Hepatocyte (in vitro differentiated cells): ENCODE results near the gene FAM174C. TPM values are rescaled to one million over a fixed set of nuclear protein-coding genes. Genes with fewer than 3 reads are reported as not detected.

ENCODE experiments used
- DNase-seq: peaks from one replicate; pipeline ENCODE4 v3.0.0-alpha.2; 2016; ENCODE audit warnings: low spot score
- H2AFZ ChIP-seq: fragments of 200-600 bp; sonication (generic); 2 replicates; pipeline ENCODE4 v1.6.0; 2016; ENCODE audit warnings: antibody characterized with exemption, mild to moderate bottlenecking
- H3K27ac ChIP-seq: fragments of 200-600 bp; sonication (generic); 2 replicates; pipeline ENCODE4 v1.5.1; 2016; ENCODE audit warnings: mild to moderate bottlenecking
- H3K27me3 ChIP-seq: fragments of 200-600 bp; sonication (generic); 2 replicates; pipeline ENCODE4 v1.6.1; 2016
- H3K36me3 ChIP-seq: fragments of 200-600 bp; sonication (generic); replicated peaks from 2 replicates; pipeline ENCODE4 v1.5.1; 2016; ENCODE audit warnings: low read depth; ENCODE audit not compliant: insufficient read depth
- H3K4me1 ChIP-seq: fragments of 200-600 bp; sonication (generic); 2 replicates; pipeline ENCODE4 v1.5.1; 2016; ENCODE audit warnings: mild to moderate bottlenecking, moderate library complexity; ENCODE audit not compliant: insufficient read depth
- H3K4me2 ChIP-seq: fragments of 200-600 bp; sonication (generic); 2 replicates; pipeline ENCODE4 v1.6.0; 2016
- H3K4me3 ChIP-seq: fragments of 200-600 bp; sonication (generic); 2 replicates; pipeline ENCODE4 v1.5.1; 2016; ENCODE audit warnings: mild to moderate bottlenecking
- H3K79me2 ChIP-seq: fragments of 200-600 bp; sonication (generic); 2 replicates; pipeline ENCODE4 v1.6.0; 2017; ENCODE audit warnings: mild to moderate bottlenecking
- H3K9me2 ChIP-seq: fragments of 200-600 bp; sonication (generic); replicated peaks from 2 replicates; pipeline ENCODE4 v1.6.0; 2017; ENCODE audit warnings: mild to moderate bottlenecking; ENCODE audit not compliant: insufficient read depth
- H3K9me3 ChIP-seq: fragments of 200-600 bp; sonication (generic); 2 replicates; pipeline ENCODE4 v1.5.1; 2016; ENCODE audit warnings: low read depth, mild to moderate bottlenecking
- H4K20me1 ChIP-seq: fragments of 200-600 bp; sonication (generic); 2 replicates; pipeline ENCODE4 v1.6.0; 2016; ENCODE audit warnings: mild to moderate bottlenecking; ENCODE audit not compliant: insufficient read depth, poor library complexity, severe bottlenecking
- EZH2 ChIP-seq: fragments of 200-600 bp; sonication (generic); IDR thresholded peaks from 2 replicates; pipeline ENCODE4 v1.6.1; 2016; ENCODE audit warnings: antibody characterized with exemption, mild to moderate bottlenecking, borderline replicate concordance
- EZH2phosphoT487 ChIP-seq: fragments of 200-600 bp; sonication (generic); IDR thresholded peaks from one replicate; pipeline ENCODE4 v1.6.1; 2018; ENCODE audit warnings: antibody characterized with exemption, mild to moderate bottlenecking, low read depth, moderate library complexity; ENCODE audit not compliant: unreplicated experiment, severe bottlenecking
- WGBS: methylation state at CpG from one replicate; pipeline ENCODE4 v1.1.6; 2016; ENCODE audit warnings: low lambda C conversion rate; ENCODE audit errors: missing lambda C conversion rate; 5-methylcytosine and 5-hydroxymethylcytosine counted together
- polyA plus RNA-seq: library from polyadenylated mRNA; unstranded; fragments of >200 nt; fragmentation: Nextera tagmentation; extraction: Ambion mirVana; gene quantifications from 2 replicates; pipeline ENCODE4 v1.2.1, GENCODE V29; 2016
- total RNA-seq: library from RNA; depleted of rRNA; stranded (reverse); fragments of >200 nt; gene quantifications from 2 replicates; pipeline ENCODE4 v1.2.3, GENCODE V29; 2014
- TF ChIP-seq, protein P1 (sequence below): fragments of 200-600 bp; sonication (generic); IDR thresholded peaks from 2 replicates; pipeline ENCODE4 v1.5.1; 2016; ENCODE audit warnings: antibody characterized with exemption, mild to moderate bottlenecking; ENCODE audit not compliant: poor library complexity

FAM174C gene
- total and polyA plus RNA-seq, 2 experiments from 2014 or later: 25.5 to 79.9 TPM

DNA sequence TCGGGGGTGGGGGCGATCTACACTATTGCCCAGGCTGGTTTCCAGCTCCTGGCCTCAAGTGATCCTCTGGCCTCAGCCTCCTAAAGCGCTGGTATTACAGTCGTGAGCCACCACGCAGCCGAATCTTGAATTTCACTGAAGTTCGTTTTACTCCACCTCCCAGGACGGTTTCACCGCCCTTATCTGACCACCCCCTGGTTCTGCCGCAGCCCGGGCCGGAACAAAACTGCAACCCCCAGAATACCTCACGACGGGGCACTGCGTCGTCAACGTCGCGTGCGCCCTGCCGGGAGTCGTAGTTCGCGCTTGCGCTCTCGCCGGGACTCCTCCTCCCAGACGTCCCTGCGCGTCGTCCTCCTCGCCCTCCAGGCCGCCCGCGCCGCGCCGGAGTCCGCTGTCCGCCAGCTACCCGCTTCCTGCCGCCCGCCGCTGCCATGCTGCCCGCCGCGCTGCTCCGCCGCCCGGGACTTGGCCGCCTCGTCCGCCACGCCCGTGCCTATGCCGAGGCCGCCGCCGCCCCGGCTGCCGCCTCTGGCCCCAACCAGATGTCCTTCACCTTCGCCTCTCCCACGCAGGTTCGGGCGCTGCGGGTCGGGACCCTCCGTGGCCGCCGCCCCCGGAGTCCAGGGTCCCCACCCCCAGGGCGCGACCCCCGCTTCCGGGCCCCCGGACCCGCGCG is 33.8 kb upstream of the FAM174C start, which contains the start of gene ATP5F1D:
TSS of gene ATP5F1D (plus strand) at position 335 of the 679 bp plus-strand sequence. CDS start at position 435, 100 bp downstream.
- Histone ChIP-seq H4K20me1 (no peaks in the 10 kb centered on the region), H2AFZ (peak within 1 kb of the TSS; percentile 57), H3K4me1 (peaks cover 45% of the 10 kb centered on the region), H3K36me3 (no peaks in the 10 kb centered on the region), H3K27me3 (no peaks in the 10 kb centered on the region), H3K79me2 (peaks cover 21% of the 10 kb centered on the region), H3K27ac (peak within 1 kb of the TSS; percentile 53), H3K9me2 (no peaks in the 10 kb centered on the region), H3K4me2 (peak within 1 kb of the TSS; percentile 97), H3K9me3 (no peaks in the 10 kb centered on the region), H3K4me3 (peak within 1 kb of the TSS; percentile 74)
- 2% methylated on average over 45 of the region's 79 CpGs for WGBS
- DNase-seq: peak; percentile 98
- no peak for TF ChIP-seq EZH2
- TF ChIP-seq, protein P1, sequence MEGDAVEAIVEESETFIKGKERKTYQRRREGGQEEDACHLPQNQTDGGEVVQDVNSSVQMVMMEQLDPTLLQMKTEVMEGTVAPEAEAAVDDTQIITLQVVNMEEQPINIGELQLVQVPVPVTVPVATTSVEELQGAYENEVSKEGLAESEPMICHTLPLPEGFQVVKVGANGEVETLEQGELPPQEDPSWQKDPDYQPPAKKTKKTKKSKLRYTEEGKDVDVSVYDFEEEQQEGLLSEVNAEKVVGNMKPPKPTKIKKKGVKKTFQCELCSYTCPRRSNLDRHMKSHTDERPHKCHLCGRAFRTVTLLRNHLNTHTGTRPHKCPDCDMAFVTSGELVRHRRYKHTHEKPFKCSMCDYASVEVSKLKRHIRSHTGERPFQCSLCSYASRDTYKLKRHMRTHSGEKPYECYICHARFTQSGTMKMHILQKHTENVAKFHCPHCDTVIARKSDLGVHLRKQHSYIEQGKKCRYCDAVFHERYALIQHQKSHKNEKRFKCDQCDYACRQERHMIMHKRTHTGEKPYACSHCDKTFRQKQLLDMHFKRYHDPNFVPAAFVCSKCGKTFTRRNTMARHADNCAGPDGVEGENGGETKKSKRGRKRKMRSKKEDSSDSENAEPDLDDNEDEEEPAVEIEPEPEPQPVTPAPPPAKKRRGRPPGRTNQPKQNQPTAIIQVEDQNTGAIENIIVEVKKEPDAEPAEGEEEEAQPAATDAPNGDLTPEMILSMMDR: no peak

DNA sequence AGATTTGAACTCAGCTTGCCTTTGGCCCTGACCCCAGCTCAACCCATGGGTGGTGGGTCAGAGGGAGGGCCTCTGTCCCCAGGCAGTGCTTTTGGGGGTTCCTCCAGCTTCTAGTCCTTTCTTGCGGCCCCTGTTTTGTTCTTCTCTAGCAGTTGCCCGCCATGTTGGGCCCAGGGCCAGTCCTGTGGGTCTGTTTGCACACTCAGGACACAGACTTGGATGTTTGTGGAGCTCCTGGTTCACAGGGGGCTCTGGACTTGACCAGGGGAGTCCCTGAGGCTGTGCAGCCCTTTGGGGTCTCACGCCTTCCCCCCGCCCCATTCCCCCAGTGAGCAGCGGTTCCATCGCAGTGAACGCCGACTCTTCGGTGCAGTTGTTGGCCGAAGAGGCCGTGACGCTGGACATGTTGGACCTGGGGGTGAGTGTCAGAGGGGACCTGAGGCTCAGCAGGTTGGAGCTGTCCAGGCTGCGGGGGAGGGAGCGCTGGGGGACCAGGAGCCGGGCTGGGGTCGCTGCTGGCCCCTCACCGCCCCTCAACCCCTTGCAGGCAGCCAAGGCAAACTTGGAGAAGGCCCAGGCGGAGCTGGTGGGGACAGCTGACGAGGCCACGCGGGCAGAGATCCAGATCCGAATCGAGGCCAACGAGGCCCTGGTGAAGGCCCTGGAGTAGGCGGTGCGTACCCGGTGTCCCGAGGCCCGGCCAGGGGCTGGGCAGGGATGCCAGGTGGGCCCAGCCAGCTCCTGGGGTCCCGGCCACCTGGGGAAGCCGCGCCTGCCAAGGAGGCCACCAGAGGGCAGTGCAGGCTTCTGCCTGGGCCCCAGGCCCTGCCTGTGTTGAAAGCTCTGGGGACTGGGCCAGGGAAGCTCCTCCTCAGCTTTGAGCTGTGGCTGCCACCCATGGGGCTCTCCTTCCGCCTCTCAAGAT is 31.3 kb upstream of the FAM174C start:
- Histone ChIP-seq H3K27ac (peak overlapping the region; percentile 100), H3K4me3 (no peak overlapping the region), H3K4me1 (peaks cover 51% of the 10 kb centered on the region), H4K20me1 (no peaks in the 10 kb centered on the region), H3K27me3 (no peaks in the 10 kb centered on the region), H3K79me2 (peaks cover 28% of the 10 kb centered on the region), H2AFZ (no peak overlapping the region), H3K9me3 (no peaks in the 10 kb centered on the region), H3K4me2 (peak overlapping the region; percentile 97), H3K9me2 (no peaks in the 10 kb centered on the region), H3K36me3 (no peaks in the 10 kb centered on the region)
- peak; percentile 93 for DNase-seq
- WGBS: 71% methylated on average over 32 of the region's 33 CpGs
- TF ChIP-seq EZH2phosphoT487: no peak
- TF ChIP-seq, protein P1: peak; percentile 90

DNA sequence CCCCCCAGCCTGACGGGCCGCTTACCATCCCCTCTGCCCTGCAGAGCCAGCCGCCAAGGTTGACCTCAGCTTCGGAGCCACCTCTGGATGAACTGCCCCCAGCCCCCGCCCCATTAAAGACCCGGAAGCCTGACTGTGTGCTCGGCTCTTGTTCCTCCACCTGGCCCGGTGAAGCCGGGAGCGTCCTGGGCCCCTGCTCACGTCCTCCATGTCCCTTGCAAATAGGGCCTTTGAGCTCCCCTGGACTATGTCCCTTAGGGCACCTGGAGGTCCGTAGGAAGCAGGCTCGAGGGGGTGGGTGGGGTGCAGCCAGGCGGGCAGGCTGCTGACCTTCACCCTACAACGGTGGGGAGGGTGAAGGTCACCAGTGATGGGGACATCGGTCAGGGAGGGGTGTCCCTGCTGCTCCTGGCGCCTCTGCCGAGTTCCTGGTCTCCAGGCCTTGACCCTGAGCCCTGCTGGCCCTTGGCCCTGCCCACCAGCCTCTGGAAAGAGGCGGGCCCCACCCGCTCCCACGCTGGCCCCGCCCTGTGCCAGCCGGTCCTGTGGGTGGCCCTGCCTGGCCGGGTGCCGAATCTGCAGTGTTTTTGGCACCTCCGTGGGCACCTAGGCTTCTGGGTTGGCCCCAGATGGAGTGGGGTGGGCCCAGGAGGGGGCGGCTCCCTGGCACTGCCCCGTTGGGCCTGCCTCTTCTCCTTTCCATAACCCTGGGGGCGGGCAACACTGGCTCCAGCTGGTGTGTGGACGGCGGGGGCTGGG is 30.5 kb upstream of the FAM174C start:
- H3K9me3 ChIP-seq: no peaks in the 10 kb centered on the region

More for the DNA sequence above, 30.5 kb upstream of the FAM174C start:
- peak; percentile 62 for DNase-seq
- H3K4me2 ChIP-seq: peak overlapping the region; percentile 70
- no peaks in the 10 kb centered on the region for H3K36me3 ChIP-seq
- no peak overlapping the region for H3K4me3 ChIP-seq
- peaks cover 49% of the 10 kb centered on the region for H3K4me1 ChIP-seq
- WGBS: 65% methylated on average over 27 of the region's 31 CpGs
- H3K79me2 ChIP-seq: peaks cover 29% of the 10 kb centered on the region
- no peak overlapping the region for H2AFZ ChIP-seq
- no peaks in the 10 kb centered on the region for H3K9me2 ChIP-seq
- H3K27ac ChIP-seq: peak overlapping the region; percentile 100
- H3K27me3 ChIP-seq: no peaks in the 10 kb centered on the region
- H4K20me1 ChIP-seq: no peaks in the 10 kb centered on the region
- TF ChIP-seq EZH2: no peak
- TF ChIP-seq EZH2phosphoT487: no peak
- TF ChIP-seq, protein P1: no peak
